Activated naive CD8-positive, alpha-beta T cell treated with anti-CD3 and anti-CD28 coated beads, Interleukin-2, amount 50 U/mL, for 24 hours (primary cell): ENCODE data around the gene ST8SIA6.

Experiments used
- ATAC-seq: fragments of 150-1000 bp; cut with Tn5 transposase; one replicate; pipeline ENCODE4 v1.10.0; 2021
- DNase-seq: peaks from one replicate; pipeline ENCODE4 v3.0.0; 2021
- H3K27ac Mint-ChIP-seq: one replicate; pipeline ENCODE4 v1.8.0; 2021; ENCODE audit warnings: mild to moderate bottlenecking, mixed read lengths
- H3K27me3 Mint-ChIP-seq: one replicate; pipeline ENCODE4 v1.8.0; 2021; ENCODE audit warnings: mixed read lengths
- H3K36me3 Mint-ChIP-seq: one replicate; pipeline ENCODE4 v1.8.0; 2021; ENCODE audit warnings: low read depth, mixed read lengths
- H3K4me1 Mint-ChIP-seq: one replicate; pipeline ENCODE4 v1.8.0; 2021; ENCODE audit warnings: mixed read lengths
- H3K4me3 Mint-ChIP-seq: one replicate; pipeline ENCODE4 v1.8.0; 2021; ENCODE audit warnings: mild to moderate bottlenecking, moderate library complexity, mixed read lengths
- H3K9me3 Mint-ChIP-seq: one replicate; pipeline ENCODE4 v1.8.0; 2021; ENCODE audit warnings: mixed read lengths

Gene ST8SIA6

GRCh38 chr10:17365402-17365801 is 89.0 kb downstream of the ST8SIA6 start:
- H3K9me3 Mint-ChIP-seq = no peaks in the 10 kb centered on the region
- no peak overlapping the region for H3K27ac Mint-ChIP-seq
- peaks cover 6% of the 10 kb centered on the region for H3K27me3 Mint-ChIP-seq
- no peak overlapping the region for H3K4me3 Mint-ChIP-seq
- H3K36me3 Mint-ChIP-seq = no peaks in the 10 kb centered on the region
- H3K4me1 Mint-ChIP-seq = peaks cover 5% of the 10 kb centered on the region
- ATAC-seq (no peak), DNase-seq (no peak)

GRCh38 chr10:17358461-17358860 is 95.9 kb downstream of the ST8SIA6 start:
- no peaks in the 10 kb centered on the region for H3K36me3 Mint-ChIP-seq
- peaks cover 9% of the 10 kb centered on the region for H3K27me3 Mint-ChIP-seq
- no peak for ATAC-seq
- DNase-seq = no peak
- H3K27ac Mint-ChIP-seq = no peak overlapping the region
- no peaks in the 10 kb centered on the region for H3K4me1 Mint-ChIP-seq
- no peaks in the 10 kb centered on the region for H3K9me3 Mint-ChIP-seq
- no peak overlapping the region for H3K4me3 Mint-ChIP-seq

- no peak for ATAC-seq
- Mint-ChIP-seq H3K4me3 (no peak overlapping the region), H3K4me1 (no peaks in the 10 kb centered on the region), H3K9me3 (no peaks in the 10 kb centered on the region), H3K27ac (no peak overlapping the region), H3K36me3 (no peaks in the 10 kb centered on the region), H3K27me3 (peaks cover 9% of the 10 kb centered on the region)
- no peak for DNase-seq
These were observed 96.6 kb downstream of the ST8SIA6 start for GRCh38 chr10:17357781-17358180.

GRCh38 chr10:17356820-17357219 is 97.6 kb downstream of the ST8SIA6 start:
- Mint-ChIP-seq H3K27me3 (peaks cover 15% of the 10 kb centered on the region), H3K9me3 (no peaks in the 10 kb centered on the region)

GRCh38 chr10:17354781-17355180 is 99.6 kb downstream of the ST8SIA6 start:
- Mint-ChIP-seq H3K27ac (no peak overlapping the region), H3K9me3 (peaks cover 3% of the 10 kb centered on the region), H3K27me3 (peaks cover 12% of the 10 kb centered on the region), H3K4me1 (no peaks in the 10 kb centered on the region), H3K4me3 (no peak overlapping the region), H3K36me3 (no peaks in the 10 kb centered on the region)
- ATAC-seq (no peak), DNase-seq (no peak)

More at GRCh38 chr10:17356820-17357219, 97.6 kb downstream of the ST8SIA6 start:
- Mint-ChIP-seq H3K36me3 (no peaks in the 10 kb centered on the region), H3K27ac (no peak overlapping the region), H3K4me1 (no peaks in the 10 kb centered on the region), H3K4me3 (no peak overlapping the region)
- no peak for ATAC-seq
- DNase-seq = no peak

GRCh38 chr10:17353568-17354300 is 100.7 kb downstream of the ST8SIA6 start:
- DNase-seq (no peak), ATAC-seq (no peak)
- peaks cover 12% of the 10 kb centered on the region for H3K27me3 Mint-ChIP-seq
- H3K27ac Mint-ChIP-seq = no peak overlapping the region
- H3K36me3 Mint-ChIP-seq = no peaks in the 10 kb centered on the region
- peaks cover 3% of the 10 kb centered on the region for H3K9me3 Mint-ChIP-seq
- H3K4me3 Mint-ChIP-seq = no peak overlapping the region
- no peaks in the 10 kb centered on the region for H3K4me1 Mint-ChIP-seq

GRCh38 chr10:17352583-17352982 is 101.8 kb downstream of the ST8SIA6 start:
- DNase-seq (no peak), ATAC-seq (no peak)
- no peaks in the 10 kb centered on the region for H3K4me1 Mint-ChIP-seq
- peaks cover 6% of the 10 kb centered on the region for H3K27me3 Mint-ChIP-seq
- H3K9me3 Mint-ChIP-seq = peaks cover 3% of the 10 kb centered on the region
- no peaks in the 10 kb centered on the region for H3K36me3 Mint-ChIP-seq
- H3K4me3 Mint-ChIP-seq = no peak overlapping the region
- no peak overlapping the region for H3K27ac Mint-ChIP-seq

GRCh38 chr10:17351506-17351905 is 102.9 kb downstream of the ST8SIA6 start:
- H3K27me3 Mint-ChIP-seq = peaks cover 6% of the 10 kb centered on the region
- H3K27ac Mint-ChIP-seq = no peak overlapping the region
- H3K9me3 Mint-ChIP-seq = peaks cover 3% of the 10 kb centered on the region
- H3K4me1 Mint-ChIP-seq = no peaks in the 10 kb centered on the region
- no peak overlapping the region for H3K4me3 Mint-ChIP-seq
- no peaks in the 10 kb centered on the region for H3K36me3 Mint-ChIP-seq
- ATAC-seq = no peak
- no peak for DNase-seq

GRCh38 chr10:17349717-17350116 is 104.7 kb downstream of the ST8SIA6 start:
- Mint-ChIP-seq H3K27me3 (peaks cover 6% of the 10 kb centered on the region), H3K27ac (no peak overlapping the region), H3K9me3 (peaks cover 3% of the 10 kb centered on the region), H3K36me3 (no peaks in the 10 kb centered on the region), H3K4me1 (no peaks in the 10 kb centered on the region), H3K4me3 (no peak overlapping the region)
- DNase-seq (no peak), ATAC-seq (no peak)

- Mint-ChIP-seq H3K4me3 (no peak overlapping the region), H3K9me3 (peaks cover 3% of the 10 kb centered on the region), H3K36me3 (no peaks in the 10 kb centered on the region), H3K4me1 (no peaks in the 10 kb centered on the region), H3K27ac (no peak overlapping the region), H3K27me3 (peaks cover 6% of the 10 kb centered on the region)
- DNase-seq (no peak), ATAC-seq (no peak)
These were observed 105.7 kb downstream of the ST8SIA6 start for GRCh38 chr10:17348501-17349349.

GRCh38 chr10:17348011-17348500 is 106.3 kb downstream of the ST8SIA6 start:
- ATAC-seq (no peak), DNase-seq (no peak)
- Mint-ChIP-seq H3K4me1 (no peaks in the 10 kb centered on the region), H3K36me3 (no peaks in the 10 kb centered on the region), H3K27me3 (peaks cover 6% of the 10 kb centered on the region), H3K4me3 (no peak overlapping the region), H3K9me3 (peaks cover 3% of the 10 kb centered on the region), H3K27ac (no peak overlapping the region)

- Mint-ChIP-seq H3K27ac (no peak overlapping the region), H3K4me1 (no peaks in the 10 kb centered on the region), H3K27me3 (no peaks in the 10 kb centered on the region), H3K4me3 (no peak overlapping the region), H3K9me3 (peaks cover 23% of the 10 kb centered on the region), H3K36me3 (peaks cover 8% of the 10 kb centered on the region)
- no peak for ATAC-seq
- no peak for DNase-seq
These were observed 110.2 kb downstream of the ST8SIA6 start for GRCh38 chr10:17344206-17344605.

- H3K27me3 Mint-ChIP-seq = peaks cover 1% of the 10 kb centered on the region
- no peak for ATAC-seq
These were observed 111.3 kb downstream of the ST8SIA6 start for GRCh38 chr10:17343118-17343517.

GRCh38 chr10:17340144-17340829 is 114.1 kb downstream of the ST8SIA6 start:
- H3K27me3 Mint-ChIP-seq = peaks cover 1% of the 10 kb centered on the region
- H3K4me1 Mint-ChIP-seq = no peaks in the 10 kb centered on the region
- H3K36me3 Mint-ChIP-seq = peaks cover 9% of the 10 kb centered on the region
- no peak overlapping the region for H3K4me3 Mint-ChIP-seq
- ATAC-seq (no peak), DNase-seq (no peak)
- peaks cover 23% of the 10 kb centered on the region for H3K9me3 Mint-ChIP-seq
- no peak overlapping the region for H3K27ac Mint-ChIP-seq

More at GRCh38 chr10:17343118-17343517, 111.3 kb downstream of the ST8SIA6 start:
- Mint-ChIP-seq H3K9me3 (peaks cover 23% of the 10 kb centered on the region), H3K36me3 (peaks cover 9% of the 10 kb centered on the region), H3K27ac (no peak overlapping the region), H3K4me1 (no peaks in the 10 kb centered on the region), H3K4me3 (no peak overlapping the region)
- DNase-seq = no peak
